ENCODE data around the gene ANKH.
"Not testable (repeated sequence)": the region's sequence is repeated elsewhere in the genome, so short reads cannot be mapped to it uniquely, and the experiment has no call there.

DNA sequence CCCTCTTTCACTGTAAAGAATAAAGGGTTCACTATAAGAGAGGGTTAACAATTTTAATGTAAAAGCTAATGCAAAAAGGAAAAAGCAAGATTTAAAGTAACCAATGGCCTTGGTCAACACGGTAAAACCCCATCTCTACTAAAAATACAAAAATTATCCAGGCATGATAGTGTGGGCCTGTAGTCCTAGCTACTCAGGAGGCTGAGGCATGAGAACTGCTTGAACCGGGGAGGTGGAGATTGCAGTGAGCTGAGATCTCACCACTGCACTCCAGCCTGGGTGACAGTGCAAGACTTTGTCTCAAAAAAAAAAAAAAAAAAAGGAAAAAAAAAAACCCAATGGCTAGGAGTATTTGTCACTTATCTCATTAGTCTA lies 53.8 kb downstream of the ANKH start:
- TF ChIP-seq, protein P1, sequence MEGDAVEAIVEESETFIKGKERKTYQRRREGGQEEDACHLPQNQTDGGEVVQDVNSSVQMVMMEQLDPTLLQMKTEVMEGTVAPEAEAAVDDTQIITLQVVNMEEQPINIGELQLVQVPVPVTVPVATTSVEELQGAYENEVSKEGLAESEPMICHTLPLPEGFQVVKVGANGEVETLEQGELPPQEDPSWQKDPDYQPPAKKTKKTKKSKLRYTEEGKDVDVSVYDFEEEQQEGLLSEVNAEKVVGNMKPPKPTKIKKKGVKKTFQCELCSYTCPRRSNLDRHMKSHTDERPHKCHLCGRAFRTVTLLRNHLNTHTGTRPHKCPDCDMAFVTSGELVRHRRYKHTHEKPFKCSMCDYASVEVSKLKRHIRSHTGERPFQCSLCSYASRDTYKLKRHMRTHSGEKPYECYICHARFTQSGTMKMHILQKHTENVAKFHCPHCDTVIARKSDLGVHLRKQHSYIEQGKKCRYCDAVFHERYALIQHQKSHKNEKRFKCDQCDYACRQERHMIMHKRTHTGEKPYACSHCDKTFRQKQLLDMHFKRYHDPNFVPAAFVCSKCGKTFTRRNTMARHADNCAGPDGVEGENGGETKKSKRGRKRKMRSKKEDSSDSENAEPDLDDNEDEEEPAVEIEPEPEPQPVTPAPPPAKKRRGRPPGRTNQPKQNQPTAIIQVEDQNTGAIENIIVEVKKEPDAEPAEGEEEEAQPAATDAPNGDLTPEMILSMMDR (conservative IDR thresholded peaks at IDR 0.05 in 1 of 2, IDR thresholded peaks at IDR 0.05 in 1 of 2; ENCODE audit: extremely low read depth in 1 of 2, insufficient read depth in 1 of 2, low read depth in 1 of 2, low read length in 2 of 2): not testable (repeated sequence)
- not testable (repeated sequence) for TF ChIP-seq EZH2 (IDR thresholded peaks at IDR 0.05; ENCODE audit: borderline replicate concordance, low read length)
